Activated CD4-positive, CD25-positive, alpha-beta regulatory T cell (primary cell): ENCODE data around the gene AP1S1.
"Not testable (repeated sequence)": the region's sequence is repeated elsewhere in the genome, so short reads cannot be mapped to it uniquely, and the experiment has no call there.

Experiments
- DNase-seq, 4 experiments: peaks; one replicate each; lab custom pipeline; 2025; lab: John Stamatoyannopoulos, UW

AP1S1 gene

GRCh38 chr7:101153969-101154692, at the start of gene AP1S1:
Gene AP1S1, plus strand, starts transcription at chr7:101154476. Its CDS starts 39 bp downstream, at chr7:101154515.
- DNase-seq: peak; percentile 76 to 87 (median 80)

GRCh38 chr7:101104799-101105198, 49.5 kb upstream of the AP1S1 start:
- DNase-seq: no peak

DNA sequence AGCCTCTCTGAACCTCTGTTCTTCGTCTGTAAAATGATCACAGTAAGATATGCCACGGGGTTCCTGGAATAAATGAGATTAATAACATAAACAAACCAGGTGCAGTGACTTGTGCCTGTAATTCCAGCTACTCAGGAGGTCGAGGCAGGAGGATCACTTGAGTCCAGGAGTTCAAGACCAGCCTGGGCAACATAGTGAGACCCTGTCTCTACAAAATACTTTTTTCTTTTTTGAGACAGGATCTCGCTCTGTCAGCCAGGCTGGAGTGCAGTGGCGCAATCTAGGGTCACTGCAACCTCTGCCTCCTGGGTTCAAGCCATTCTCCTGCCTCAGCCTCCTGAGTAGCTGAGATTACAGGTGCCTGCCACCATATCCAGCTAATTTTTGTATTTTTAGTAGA, 49.0 kb upstream of the AP1S1 start:
- not testable (repeated sequence) for DNase-seq

DNA sequence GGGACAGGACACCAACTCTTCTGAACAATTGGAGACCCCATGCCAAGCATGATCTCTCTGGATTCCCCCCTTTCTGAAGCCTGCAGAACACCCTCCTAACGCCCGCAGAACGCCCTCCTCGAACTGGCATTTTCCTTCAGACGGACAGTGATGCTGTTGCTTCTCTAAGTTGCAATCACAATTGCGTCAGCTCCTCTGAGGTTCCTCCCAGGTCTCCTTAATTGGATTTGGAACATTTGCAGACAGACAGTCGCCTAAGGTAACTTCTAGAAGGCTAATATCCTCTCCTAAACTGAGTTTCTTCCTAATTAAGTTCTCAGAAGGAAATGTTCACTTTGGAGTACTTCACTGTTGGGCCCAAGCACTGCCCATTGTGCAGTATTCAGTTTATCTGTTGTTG, 47.9 kb upstream of the AP1S1 start:
- DNase-seq: no peak

DNA sequence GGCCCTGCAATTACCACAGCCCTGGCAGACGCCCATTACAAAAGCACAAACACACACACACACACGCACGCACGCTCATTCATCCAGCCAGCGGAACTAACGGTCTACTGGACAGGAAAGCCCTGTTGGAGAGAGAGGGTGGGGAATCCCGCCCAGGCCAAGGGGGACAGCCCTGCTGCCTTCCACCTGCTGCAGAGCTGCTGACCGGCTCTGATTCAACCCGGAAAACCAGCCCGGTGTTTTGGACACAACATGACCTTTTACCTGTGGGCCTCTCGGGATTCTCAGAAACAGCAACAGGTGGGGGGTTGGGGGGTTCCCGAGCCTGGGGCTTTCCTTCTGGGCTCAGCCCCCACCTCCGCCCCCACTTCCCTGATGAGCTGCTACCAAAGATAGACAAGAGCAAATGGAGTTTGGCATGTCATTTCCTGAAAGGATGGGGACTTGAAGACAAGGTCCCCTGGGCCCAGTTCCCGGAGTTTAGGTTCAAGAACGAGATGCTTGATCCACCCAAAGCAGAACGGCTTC, 45.9 kb upstream of the AP1S1 start:
- no peak for DNase-seq

GRCh38 chr7:101108961-101109360, 45.3 kb upstream of the AP1S1 start:
- no peak for DNase-seq

DNA sequence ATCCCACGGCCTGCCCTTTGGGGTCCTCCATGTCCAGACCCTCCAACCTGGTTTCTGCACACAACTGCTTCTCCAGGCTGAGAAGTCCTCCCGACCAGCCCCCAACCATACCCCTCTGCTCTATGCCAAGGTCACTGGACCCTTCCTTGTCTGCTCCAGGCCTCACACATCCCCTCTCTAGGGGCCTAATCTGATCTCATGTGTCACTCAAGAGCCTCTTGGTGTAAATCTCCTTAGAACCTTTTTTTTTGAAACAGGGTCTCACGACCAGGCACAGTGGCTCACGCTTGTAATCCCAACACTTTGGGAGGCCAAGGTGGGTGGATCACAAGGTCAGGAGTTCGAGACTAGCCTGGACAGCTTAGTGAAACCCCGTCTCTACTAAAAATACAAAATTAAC, 44.9 kb upstream of the AP1S1 start:
- DNase-seq: no peak

DNA sequence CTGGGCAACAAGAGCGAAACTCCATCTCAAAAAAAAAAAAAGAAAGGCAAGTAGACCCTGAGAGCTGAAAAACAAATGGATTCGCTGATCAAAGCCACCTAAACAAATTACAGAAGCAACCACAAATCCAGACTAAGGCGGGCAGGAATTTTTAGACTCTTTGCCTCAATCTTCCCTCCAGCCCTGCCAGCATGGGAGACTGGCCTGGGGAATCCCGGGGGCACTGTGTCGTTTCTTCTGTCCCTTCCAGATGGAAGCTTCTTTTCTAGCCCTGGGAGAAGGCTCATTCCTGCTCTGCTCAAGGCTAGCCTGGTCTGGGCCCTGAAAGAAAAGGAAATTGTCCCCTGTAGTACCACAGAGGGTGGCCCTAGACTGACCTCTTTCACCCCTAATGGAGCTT, 43.0 kb upstream of the AP1S1 start:
- no peak for DNase-seq

DNA sequence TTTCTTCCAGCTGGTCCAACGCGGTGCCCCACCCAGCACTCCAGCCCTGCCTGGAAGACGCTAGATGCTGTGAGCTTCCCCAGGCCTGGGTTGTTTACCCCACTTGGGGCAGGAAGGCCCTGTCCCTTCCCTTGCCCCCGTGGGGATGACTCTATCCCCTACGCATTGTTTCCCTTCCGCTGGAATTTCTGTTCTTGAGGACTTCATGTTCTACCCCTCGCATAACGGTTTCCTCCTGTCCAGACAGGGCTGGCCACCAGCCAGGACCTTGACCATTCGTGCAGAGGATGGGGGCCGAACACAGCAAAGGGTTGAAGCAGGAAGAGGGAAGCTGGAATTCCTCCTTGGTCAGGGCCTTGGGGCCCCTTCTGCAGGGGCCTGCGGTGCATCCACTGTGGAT, 42.0 kb upstream of the AP1S1 start:
- DNase-seq: no peak

- DNase-seq: not testable (repeated sequence)
Observed at GRCh38 chr7:101113140-101113539, 41.1 kb upstream of the AP1S1 start.

- no peak for DNase-seq
Observed at GRCh38 chr7:101113836-101114235, 40.4 kb upstream of the AP1S1 start.

DNA sequence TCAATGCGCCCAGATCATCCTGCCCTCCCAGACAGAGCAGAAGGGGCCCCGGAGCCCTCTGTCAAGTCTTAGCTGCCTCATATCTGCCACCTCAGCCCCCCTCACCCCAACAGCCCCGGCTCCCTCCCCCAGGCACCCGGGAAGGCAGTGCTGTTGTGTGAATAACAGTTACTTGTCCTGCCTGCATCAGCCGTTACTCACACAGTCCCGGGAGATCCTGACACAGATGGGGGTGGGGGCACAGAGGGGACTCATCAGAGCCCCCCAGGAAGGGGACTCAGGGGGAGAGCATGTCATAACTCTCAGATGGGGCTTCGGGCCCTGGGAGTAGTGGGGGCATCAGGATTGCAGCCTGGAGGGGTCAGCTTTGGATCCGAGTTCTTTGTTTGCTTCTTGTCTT, 39.8 kb upstream of the AP1S1 start:
- DNase-seq: no peak

GRCh38 chr7:101115215-101115614, 39.1 kb upstream of the AP1S1 start:
- DNase-seq: no peak

DNA sequence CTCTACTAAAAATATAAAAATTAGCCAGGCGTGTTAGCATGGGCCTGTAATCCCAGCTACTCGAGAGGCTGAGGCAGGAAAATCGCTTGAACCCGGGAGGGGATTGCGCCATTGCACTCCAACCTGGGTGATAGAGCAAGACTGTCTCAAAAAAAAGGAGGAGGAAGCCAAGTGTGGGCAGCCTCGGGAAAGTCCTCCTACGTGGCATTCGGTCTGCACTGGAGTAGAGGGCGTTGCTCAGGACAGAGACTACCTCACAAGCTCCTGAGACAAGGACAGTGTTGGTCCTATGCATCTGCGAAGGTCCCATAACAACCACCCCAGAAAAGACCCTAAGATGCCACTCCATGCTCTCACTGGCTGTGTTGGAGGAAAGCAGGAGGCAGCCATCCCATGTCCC, 37.4 kb upstream of the AP1S1 start:
- DNase-seq: no peak

- no peak for DNase-seq
Observed at GRCh38 chr7:101118856-101119255, 35.4 kb upstream of the AP1S1 start.

DNA sequence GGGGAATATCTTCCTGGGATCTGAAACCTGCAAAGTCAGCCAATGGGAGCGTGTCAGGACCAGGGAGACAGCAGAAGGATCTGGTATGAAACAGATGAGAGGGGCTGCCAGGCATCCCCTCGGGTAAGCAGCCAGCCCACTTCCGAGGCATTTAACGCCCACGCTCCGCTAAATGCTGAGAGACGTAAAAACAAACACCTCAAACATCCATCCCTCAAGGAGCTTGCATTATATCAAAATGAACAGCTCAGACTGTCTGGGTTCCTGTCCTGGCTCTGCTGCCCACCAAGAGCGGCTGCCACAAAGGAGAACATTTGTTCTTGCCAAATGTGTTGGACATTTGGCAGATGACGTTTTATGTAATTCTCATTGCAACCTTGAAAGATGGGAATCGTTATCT, 34.4 kb upstream of the AP1S1 start:
- DNase-seq: no peak

DNA sequence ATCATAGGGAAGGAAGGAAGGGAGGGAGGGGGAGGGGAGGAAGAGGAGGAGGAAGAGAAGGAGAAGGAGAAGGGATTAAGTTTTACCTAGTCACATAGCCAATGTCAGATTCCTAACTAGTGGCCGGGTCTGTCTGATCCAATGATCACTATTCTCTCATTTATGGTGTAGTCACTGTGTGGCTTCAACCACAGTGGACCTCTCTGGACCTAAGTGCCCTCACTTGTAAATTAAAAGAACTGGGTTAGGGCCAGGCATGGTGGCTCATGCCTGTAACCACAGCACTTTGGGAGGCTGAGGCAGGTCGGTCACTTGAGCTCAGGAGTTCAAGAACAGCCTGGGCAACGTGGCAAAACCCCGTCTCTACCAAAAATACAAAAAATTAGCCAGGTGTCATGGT, 34.0 kb upstream of the AP1S1 start:
- DNase-seq: no peak

GRCh38 chr7:101121631-101121990, 32.7 kb upstream of the AP1S1 start:
- DNase-seq: not testable (repeated sequence)

- no peak for DNase-seq
Observed at GRCh38 chr7:101121991-101122932, 32.0 kb upstream of the AP1S1 start.

- no peak for DNase-seq
Observed at GRCh38 chr7:101122933-101123702, 31.2 kb upstream of the AP1S1 start.

GRCh38 chr7:101123703-101124068, 30.6 kb upstream of the AP1S1 start:
- no peak for DNase-seq

DNA sequence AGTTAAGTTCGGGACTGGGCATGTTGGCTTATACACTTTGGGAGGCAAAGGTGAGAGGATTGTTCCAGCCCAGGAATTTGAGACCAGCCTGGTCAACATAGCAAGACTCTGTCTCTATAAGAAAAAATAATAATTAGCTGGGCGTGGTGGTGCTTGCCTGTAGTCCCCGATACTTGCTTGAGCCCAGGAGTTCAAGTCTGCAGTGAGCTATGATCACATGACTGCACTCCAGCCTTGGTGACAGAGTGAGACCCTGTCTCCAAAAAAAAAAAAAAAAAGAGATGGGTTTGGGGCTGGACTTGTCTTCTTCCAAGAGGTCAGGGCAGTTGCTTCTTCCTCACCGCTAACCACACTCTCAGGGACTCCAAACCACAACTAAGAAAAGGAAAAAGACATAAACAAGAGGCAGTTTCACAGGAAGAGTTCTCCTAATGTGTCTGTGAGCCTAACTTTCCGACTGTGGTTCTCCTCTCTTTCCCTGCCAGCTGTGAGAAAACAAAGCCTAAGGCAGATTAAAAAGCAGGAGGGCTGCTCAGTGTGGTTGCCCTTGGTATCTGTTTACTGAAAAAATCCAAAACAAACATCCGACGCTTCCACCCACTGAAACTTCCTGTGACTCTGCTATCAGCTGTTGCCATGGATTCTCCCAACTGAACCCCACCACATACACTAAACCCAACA, 29.8 kb upstream of the AP1S1 start:
- no peak for DNase-seq
